CD4-positive, alpha-beta T cell (primary cell): ENCODE results near the gene G2E3. TPM values are rescaled to one million over a fixed set of nuclear protein-coding genes. Genes with fewer than 3 reads are reported as not detected.

Experiments used
- ATAC-seq: fragments of 200-7000 bp; cut with Tn5 transposase; one replicate; pipeline ENCODE4 v1.10.0; 2022; ENCODE audit warnings: mild to moderate bottlenecking; ENCODE audit not compliant: poor library complexity
- CTCF ChIA-PET: fragments of 350-600 bp; sonication (Branson Sonifier 250); formaldehyde crosslinking; loops from one replicate; lab custom pipeline; 2021; ENCODE audit warnings: antibody characterized with exemption, inconsistent platforms; lab: Charles Lee
- POLR2A ChIA-PET: fragments of 350-600 bp; sonication (Branson Sonifier 250); formaldehyde crosslinking; loops from one replicate; lab custom pipeline; 2021; ENCODE audit warnings: antibody characterized with exemption, inconsistent platforms; lab: Charles Lee
- DNase-seq, 14 experiments: peaks; one replicate each; pipeline ENCODE4 v3.0.0-alpha.2; 2013 to 2020; ENCODE audit warnings: mixed read lengths in 2 of 14
- H3K27ac ChIP-seq, 2 donors: one replicate each; pipeline versions ENCODE4 v1.5.1 to v1.7.0; 2013; ENCODE audit warnings: low read length in 2 of 2, low read depth in 1 of 2, mild to moderate bottlenecking in 1 of 2
- H3K27me3 ChIP-seq, 2 experiments: 1 replicate in 1 of 2; 2 replicates in 1 of 2; pipeline versions ENCODE4 v1.6.1 to v1.7.0; 2013; ENCODE audit warnings: low read length in 2 of 2, control low read depth in 1 of 2, mild to moderate bottlenecking in 1 of 2, moderate library complexity in 1 of 2; ENCODE audit not compliant: insufficient read depth in 2 of 2, control insufficient read depth in 1 of 2
- H3K36me3 ChIP-seq: one replicate; pipeline ENCODE4 v1.6.1; 2013; ENCODE audit warnings: low read length, control low read depth; ENCODE audit not compliant: insufficient read depth
- H3K4me1 ChIP-seq: one replicate; pipeline ENCODE4 v1.6.1; 2013; ENCODE audit warnings: low read length, control low read depth; ENCODE audit not compliant: insufficient read depth
- H3K4me3 ChIP-seq: one replicate; pipeline ENCODE4 v1.5.1; 2013; ENCODE audit warnings: mild to moderate bottlenecking, low read length, moderate library complexity
- H3K9me3 ChIP-seq, 2 experiments: 1 replicate in 1 of 2; 2 replicates in 1 of 2; pipeline versions ENCODE4 v1.6.1 to v1.7.0; 2013; ENCODE audit warnings: low read length in 2 of 2, mild to moderate bottlenecking in 2 of 2, control low read depth in 1 of 2, moderate library complexity in 1 of 2; ENCODE audit not compliant: control insufficient read depth in 1 of 2, insufficient read depth in 1 of 2
- H3K27ac Mint-ChIP-seq: one replicate; pipeline ENCODE4 v1.8.0; 2020; ENCODE audit warnings: mixed read lengths
- H3K27me3 Mint-ChIP-seq: one replicate; pipeline ENCODE4 v1.8.0; 2021; ENCODE audit warnings: mixed read lengths
- H3K36me3 Mint-ChIP-seq: one replicate; pipeline ENCODE4 v1.8.0; 2021; ENCODE audit warnings: low read depth, mixed read lengths
- H3K4me1 Mint-ChIP-seq: one replicate; pipeline ENCODE4 v1.8.0; 2021; ENCODE audit warnings: low read depth, mixed read lengths
- H3K4me3 Mint-ChIP-seq: one replicate; pipeline ENCODE4 v1.8.0; 2020; ENCODE audit warnings: mild to moderate bottlenecking, mixed read lengths
- H3K9me3 Mint-ChIP-seq: one replicate; pipeline ENCODE4 v1.8.0; 2020; ENCODE audit warnings: mixed read lengths
- intact Hi-C, 2 experiments: fragments of 100-400 bp; cut with DNase I in 1 of 2; cut with micrococcal nuclease in 1 of 2; formaldehyde crosslinking; loops; one replicate each; pipeline versions ENCODE4 v1.15.1 to v1.9.0; 2023 to 2025; cut with DNase I, micrococcal nuclease
- total RNA-seq, 174 experiments: library from RNA in 2 of 174; stranded (reverse) in 2 of 174; gene quantifications; one replicate each; pipeline ENCODE4 v1.2.3 and lab custom pipeline; 2021 to 2026
- TF ChIP-seq, protein P1 (sequence below): fragments of 200-600 bp; IDR thresholded peaks from one replicate; pipeline ENCODE4 v1.8.0; 2022; ENCODE audit warnings: antibody characterized with exemption, mild to moderate bottlenecking

G2E3 gene
- total RNA-seq, 2 experiments from 2014 or later, result 23.8 to 24.3 TPM

DNA sequence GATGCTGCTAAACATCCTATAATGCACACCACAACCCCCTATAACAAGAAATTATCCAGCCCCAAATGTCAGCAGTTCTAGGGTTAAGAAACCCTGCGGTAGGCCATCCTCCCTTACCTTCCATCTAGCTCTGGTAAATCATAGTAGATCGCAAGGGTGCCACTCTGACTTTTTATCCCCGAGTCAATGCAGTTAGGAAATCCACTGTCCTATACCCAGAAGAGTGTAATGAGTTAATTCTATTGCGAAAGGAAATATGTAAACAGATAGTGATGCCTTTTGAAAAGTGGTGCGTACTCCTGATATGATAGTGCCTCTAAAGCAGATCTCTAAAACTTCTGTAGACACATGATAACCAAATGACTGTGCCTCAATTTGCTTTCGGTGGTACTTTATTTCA lies 93.0 kb downstream of the G2E3 start:
- intact Hi-C loops, result no loop called here
- Mint-ChIP-seq H3K9me3 (no peaks in the 10 kb centered on the region), H3K36me3 (peaks cover 44% of the 10 kb centered on the region), H3K4me1 (no peaks in the 10 kb centered on the region), H3K4me3 (no peak overlapping the region), H3K27me3 (no peaks in the 10 kb centered on the region), H3K27ac (no peak overlapping the region)
- no peaks in the 10 kb centered on the region for H3K9me3 ChIP-seq
- peaks cover 80% of the 10 kb centered on the region for H3K36me3 ChIP-seq
- no peaks in the 10 kb centered on the region for H3K4me1 ChIP-seq
- TF ChIP-seq, protein P1, sequence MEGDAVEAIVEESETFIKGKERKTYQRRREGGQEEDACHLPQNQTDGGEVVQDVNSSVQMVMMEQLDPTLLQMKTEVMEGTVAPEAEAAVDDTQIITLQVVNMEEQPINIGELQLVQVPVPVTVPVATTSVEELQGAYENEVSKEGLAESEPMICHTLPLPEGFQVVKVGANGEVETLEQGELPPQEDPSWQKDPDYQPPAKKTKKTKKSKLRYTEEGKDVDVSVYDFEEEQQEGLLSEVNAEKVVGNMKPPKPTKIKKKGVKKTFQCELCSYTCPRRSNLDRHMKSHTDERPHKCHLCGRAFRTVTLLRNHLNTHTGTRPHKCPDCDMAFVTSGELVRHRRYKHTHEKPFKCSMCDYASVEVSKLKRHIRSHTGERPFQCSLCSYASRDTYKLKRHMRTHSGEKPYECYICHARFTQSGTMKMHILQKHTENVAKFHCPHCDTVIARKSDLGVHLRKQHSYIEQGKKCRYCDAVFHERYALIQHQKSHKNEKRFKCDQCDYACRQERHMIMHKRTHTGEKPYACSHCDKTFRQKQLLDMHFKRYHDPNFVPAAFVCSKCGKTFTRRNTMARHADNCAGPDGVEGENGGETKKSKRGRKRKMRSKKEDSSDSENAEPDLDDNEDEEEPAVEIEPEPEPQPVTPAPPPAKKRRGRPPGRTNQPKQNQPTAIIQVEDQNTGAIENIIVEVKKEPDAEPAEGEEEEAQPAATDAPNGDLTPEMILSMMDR, result no peak
- H3K27me3 ChIP-seq, result no peaks in the 10 kb centered on the region
- ChIA-PET CTCF (no interaction called here), POLR2A (no interaction called here)
- no peak for DNase-seq
- ATAC-seq, result no peak
- no peak overlapping the region for H3K27ac ChIP-seq
- H3K4me3 ChIP-seq, result no peak overlapping the region

DNA sequence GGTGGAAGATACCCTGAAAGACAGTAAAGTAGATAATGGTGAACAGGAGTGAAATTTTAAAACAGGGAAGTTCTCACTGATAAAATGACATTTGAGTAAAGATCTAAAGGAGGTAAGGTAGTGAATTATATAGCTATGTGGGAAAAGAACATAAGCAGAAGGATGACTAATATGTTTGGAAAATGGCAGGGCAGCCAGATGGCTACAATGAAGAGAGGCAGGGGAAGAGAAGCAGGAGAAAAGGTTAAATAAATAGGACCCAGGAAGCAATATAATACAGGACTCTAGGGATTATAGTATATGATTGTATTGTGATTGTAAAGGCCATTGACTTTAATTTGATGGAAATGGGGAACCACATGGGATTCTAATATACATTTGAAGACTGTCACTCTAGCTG lies 96.2 kb downstream of the G2E3 start:
- Histone ChIP-seq H3K36me3 (peaks cover 71% of the 10 kb centered on the region), H3K9me3 (no peaks in the 10 kb centered on the region), H3K27ac (no peak overlapping the region), H3K27me3 (no peaks in the 10 kb centered on the region), H3K4me3 (no peak overlapping the region), H3K4me1 (no peaks in the 10 kb centered on the region)
- Mint-ChIP-seq H3K4me3 (no peak overlapping the region), H3K4me1 (no peaks in the 10 kb centered on the region), H3K9me3 (no peaks in the 10 kb centered on the region), H3K27ac (no peak overlapping the region), H3K27me3 (no peaks in the 10 kb centered on the region), H3K36me3 (peaks cover 39% of the 10 kb centered on the region)
- no peak for DNase-seq
- ATAC-seq, result no peak
- CTCF ChIA-PET, result interaction anchor here (0.8 to 1.5 kb wide), 2 partner anchors 20 to 84 kb away, joined by 3 read pairs; no protein-coding TSS in a partner anchor
- intact Hi-C loops, result loop anchor here (5.0 kb wide), 3 partner anchors 97 to 1907 kb away; no protein-coding TSS in a partner anchor
- POLR2A ChIA-PET, result no interaction called here
- TF ChIP-seq, protein P1, result no peak

DNA sequence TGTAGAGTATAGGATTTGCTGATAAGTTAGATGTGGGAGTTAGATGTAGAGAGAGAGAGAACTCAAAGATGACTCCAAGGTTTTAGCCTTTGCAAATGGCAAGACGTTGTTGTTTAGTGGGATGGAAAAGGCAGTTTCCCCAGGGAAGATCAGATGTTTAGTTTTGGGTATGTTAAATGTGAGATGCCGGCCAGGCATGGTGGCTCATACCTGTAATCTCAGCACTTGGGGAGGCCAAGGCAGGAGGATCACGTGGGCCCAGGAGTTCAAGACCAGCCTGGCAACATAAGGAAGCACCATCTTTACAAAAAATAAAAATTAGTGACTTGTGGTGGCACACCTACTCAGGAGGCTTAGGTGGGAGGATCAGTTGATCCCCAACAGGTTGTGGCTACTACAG lies 96.7 kb downstream of the G2E3 start:
- Histone ChIP-seq H3K4me1 (no peaks in the 10 kb centered on the region), H3K27ac (no peak overlapping the region), H3K27me3 (no peaks in the 10 kb centered on the region), H3K36me3 (peaks cover 68% of the 10 kb centered on the region), H3K4me3 (no peak overlapping the region), H3K9me3 (no peaks in the 10 kb centered on the region)
- ATAC-seq, result no peak
- Mint-ChIP-seq H3K4me3 (no peak overlapping the region), H3K27ac (no peak overlapping the region), H3K9me3 (no peaks in the 10 kb centered on the region), H3K27me3 (no peaks in the 10 kb centered on the region), H3K4me1 (no peaks in the 10 kb centered on the region), H3K36me3 (peaks cover 40% of the 10 kb centered on the region)
- intact Hi-C loops, result loop anchor here (1.0 to 5.0 kb wide), 6 partner anchors 97 to 1907 kb away; no protein-coding TSS in a partner anchor
- ChIA-PET POLR2A (no interaction called here), CTCF (interaction anchor here (1.5 kb wide), 1 partner anchor 20 kb away, joined by 3 read pairs; no protein-coding TSS in a partner anchor)
- TF ChIP-seq, protein P1, result no peak
- DNase-seq, result no peak
